Activated T-cell treated with anti-CD3 and anti-CD28 coated beads, Interleukin-2, amount 50 U/mL, for 24 hours (primary cell): ENCODE data around the gene GATD1.
A peak's percentile ranks its signal among the peaks of the same experiment; 100 is the strongest.

Experiments used
- DNase-seq: peaks from one replicate; pipeline ENCODE4 v3.0.0-alpha.2; 2020
- H3K27ac Mint-ChIP-seq: 2 replicates; pipeline ENCODE4 v1.8.0; 2020; ENCODE audit warnings: mild to moderate bottlenecking, mixed read lengths
- H3K27me3 Mint-ChIP-seq: 2 replicates; pipeline ENCODE4 v1.8.0; 2020; ENCODE audit warnings: mixed read lengths
- H3K36me3 Mint-ChIP-seq: 2 replicates; pipeline ENCODE4 v1.8.0; 2020; ENCODE audit warnings: low read depth, mixed read lengths
- H3K4me1 Mint-ChIP-seq: 2 replicates; pipeline ENCODE4 v1.8.0; 2020; ENCODE audit warnings: low read depth, mixed read lengths
- H3K4me3 Mint-ChIP-seq: 2 replicates; pipeline ENCODE4 v1.8.0; 2020; ENCODE audit warnings: mild to moderate bottlenecking, moderate library complexity, mixed read lengths
- H3K9me3 Mint-ChIP-seq: 2 replicates; pipeline ENCODE4 v1.8.0; 2020; ENCODE audit warnings: mixed read lengths

The GATD1 gene

GRCh38 chr11:777288-778255, at the start of gene GATD1:
Gene GATD1 (minus strand): TSS chr11:777487. CDS start chr11:777462, 25 bp downstream.
- DNase-seq = peak; percentile 98
- Mint-ChIP-seq H3K27me3 (no peaks in the 10 kb centered on the region), H3K4me3 (peak within 1 kb of the TSS; percentile 91), H3K27ac (peak within 1 kb of the TSS; percentile 91), H3K36me3 (peaks cover 60% of the 10 kb centered on the region), H3K4me1 (peaks cover 34% of the 10 kb centered on the region), H3K9me3 (no peaks in the 10 kb centered on the region)

- peaks cover 39% of the 10 kb centered on the region for H3K4me1 Mint-ChIP-seq
- no peaks in the 10 kb centered on the region for H3K9me3 Mint-ChIP-seq
- H3K36me3 Mint-ChIP-seq = peaks cover 26% of the 10 kb centered on the region
- no peak for DNase-seq
- no peak overlapping the region for H3K27ac Mint-ChIP-seq
- peak overlapping the region; percentile 64 for H3K4me3 Mint-ChIP-seq
- peaks cover 46% of the 10 kb centered on the region for H3K27me3 Mint-ChIP-seq
Measured at GRCh38 chr11:826836-827145, 49.5 kb upstream of the GATD1 start.

GRCh38 chr11:826227-826621, 48.9 kb upstream of the GATD1 start:
- H3K27me3 Mint-ChIP-seq = peaks cover 41% of the 10 kb centered on the region
- H3K9me3 Mint-ChIP-seq = no peaks in the 10 kb centered on the region
- peaks cover 40% of the 10 kb centered on the region for H3K4me1 Mint-ChIP-seq
- peak overlapping the region; percentile 64 for H3K4me3 Mint-ChIP-seq
- H3K27ac Mint-ChIP-seq = no peak overlapping the region
- peaks cover 26% of the 10 kb centered on the region for H3K36me3 Mint-ChIP-seq
- no peak for DNase-seq

- Mint-ChIP-seq H3K36me3 (peaks cover 26% of the 10 kb centered on the region), H3K4me3 (no peak overlapping the region), H3K4me1 (peaks cover 43% of the 10 kb centered on the region), H3K27me3 (peaks cover 36% of the 10 kb centered on the region), H3K27ac (no peak overlapping the region), H3K9me3 (no peaks in the 10 kb centered on the region)
- DNase-seq = no peak
Measured at GRCh38 chr11:825366-826226, 48.3 kb upstream of the GATD1 start.

GRCh38 chr11:824942-825341, 47.7 kb upstream of the GATD1 start:
- H3K27ac Mint-ChIP-seq = no peak overlapping the region
- peaks cover 26% of the 10 kb centered on the region for H3K36me3 Mint-ChIP-seq
- no peak for DNase-seq
- no peak overlapping the region for H3K4me3 Mint-ChIP-seq
- H3K9me3 Mint-ChIP-seq = no peaks in the 10 kb centered on the region
- H3K4me1 Mint-ChIP-seq = peaks cover 42% of the 10 kb centered on the region
- H3K27me3 Mint-ChIP-seq = peaks cover 30% of the 10 kb centered on the region

- DNase-seq = no peak
- Mint-ChIP-seq H3K9me3 (no peaks in the 10 kb centered on the region), H3K4me1 (peaks cover 37% of the 10 kb centered on the region), H3K36me3 (peaks cover 26% of the 10 kb centered on the region), H3K27me3 (peaks cover 24% of the 10 kb centered on the region), H3K4me3 (no peak overlapping the region), H3K27ac (no peak overlapping the region)
Measured at GRCh38 chr11:824292-824880, 47.1 kb upstream of the GATD1 start.

- Mint-ChIP-seq H3K4me1 (peaks cover 31% of the 10 kb centered on the region), H3K4me3 (no peak overlapping the region), H3K27ac (peak overlapping the region; percentile 11), H3K36me3 (peaks cover 26% of the 10 kb centered on the region), H3K27me3 (peaks cover 17% of the 10 kb centered on the region), H3K9me3 (no peaks in the 10 kb centered on the region)
- DNase-seq = no peak
Measured at GRCh38 chr11:823441-824291, 46.4 kb upstream of the GATD1 start.

- Mint-ChIP-seq H3K4me1 (peaks cover 25% of the 10 kb centered on the region), H3K36me3 (peaks cover 26% of the 10 kb centered on the region), H3K9me3 (no peaks in the 10 kb centered on the region), H3K27me3 (peaks cover 4% of the 10 kb centered on the region), H3K4me3 (peak overlapping the region; percentile 80), H3K27ac (no peak overlapping the region)
- DNase-seq = no peak
Measured at GRCh38 chr11:821512-822371, 44.5 kb upstream of the GATD1 start.

GRCh38 chr11:820655-821511, 43.6 kb upstream of the GATD1 start:
- H3K27me3 Mint-ChIP-seq = no peaks in the 10 kb centered on the region
- peak overlapping the region; percentile 80 for H3K4me3 Mint-ChIP-seq
- H3K27ac Mint-ChIP-seq = peak overlapping the region; percentile 76
- H3K9me3 Mint-ChIP-seq = no peaks in the 10 kb centered on the region
- no peak for DNase-seq
- peaks cover 32% of the 10 kb centered on the region for H3K36me3 Mint-ChIP-seq
- peaks cover 20% of the 10 kb centered on the region for H3K4me1 Mint-ChIP-seq

GRCh38 chr11:819943-820649, 42.8 kb upstream of the GATD1 start:
- DNase-seq = peak; percentile 90
- H3K27ac Mint-ChIP-seq = peak overlapping the region; percentile 78
- H3K9me3 Mint-ChIP-seq = no peaks in the 10 kb centered on the region
- peaks cover 20% of the 10 kb centered on the region for H3K4me1 Mint-ChIP-seq
- H3K36me3 Mint-ChIP-seq = peaks cover 31% of the 10 kb centered on the region
- peak overlapping the region; percentile 80 for H3K4me3 Mint-ChIP-seq
- H3K27me3 Mint-ChIP-seq = no peaks in the 10 kb centered on the region

GRCh38 chr11:819129-819931, 42.0 kb upstream of the GATD1 start:
- Mint-ChIP-seq H3K27me3 (no peaks in the 10 kb centered on the region), H3K36me3 (peaks cover 34% of the 10 kb centered on the region), H3K9me3 (no peaks in the 10 kb centered on the region), H3K4me3 (peak overlapping the region; percentile 80), H3K4me1 (peaks cover 20% of the 10 kb centered on the region), H3K27ac (peak overlapping the region; percentile 78)
- DNase-seq = peak; percentile 92
